Esophagus muscularis mucosa (tissue), 4 donors: Measurements from ENCODE around the gene TIE1. TPM values are rescaled to one million over a fixed set of nuclear protein-coding genes. Genes with fewer than 3 reads are reported as not detected.

Experiments used
- DNase-seq: peaks from one replicate; pipeline ENCODE4 v3.0.0-alpha.2; 2017; ENCODE audit errors: extremely low spot score
- H3K27ac ChIP-seq, 4 donors: fragments of 200-600 bp; sonication (generic); replicated peaks in 1 of 4; 1 replicate in 3 of 4; 2 replicates in 1 of 4; pipeline ENCODE4 v1.5.1; 2016 to 2019; ENCODE audit warnings: mild to moderate bottlenecking in 1 of 4
- H3K27me3 ChIP-seq, 4 donors: fragments of 200-600 bp; sonication (generic); one replicate each; pipeline versions ENCODE4 v1.5.1 to v1.6.0; 2016 to 2019
- H3K36me3 ChIP-seq, 4 donors: fragments of 200-600 bp; sonication (generic); one replicate each; pipeline ENCODE4 v1.5.1; 2016 to 2019
- H3K4me1 ChIP-seq, 4 donors: fragments of 200-600 bp; sonication (generic); one replicate each; pipeline ENCODE4 v1.5.1; 2016 to 2019
- H3K4me3 ChIP-seq, 4 donors: fragments of 200-600 bp; sonication (generic); 1 replicate in 2 of 4; 2 replicates in 2 of 4; pipeline ENCODE4 v1.5.1; 2016 to 2019; ENCODE audit warnings: mild to moderate bottlenecking in 4 of 4, moderate library complexity in 1 of 4
- H3K9me3 ChIP-seq, 4 donors: fragments of 200-600 bp; sonication (generic); 1 replicate in 3 of 4; 2 replicates in 1 of 4; pipeline ENCODE4 v1.5.1; 2016 to 2019
- EP300 ChIP-seq: sonication (generic); formaldehyde crosslinking; IDR thresholded peaks from one replicate; pipeline ENCODE4 v1.6.1; 2017; ENCODE audit warnings: antibody characterized with exemption
- POLR2A ChIP-seq: fragments of 450-650 bp; IDR thresholded peaks from one replicate; pipeline ENCODE4 v1.6.1; 2017; ENCODE audit warnings: antibody characterized with exemption, moderate library complexity, mild to moderate bottlenecking, low read depth
- POLR2AphosphoS5 ChIP-seq, 2 donors: sonication (generic); formaldehyde crosslinking; IDR thresholded peaks; one replicate each; pipeline ENCODE4 v1.6.1; 2017; ENCODE audit warnings: antibody characterized with exemption in 2 of 2
- WGBS: methylation state at CpG from one replicate; pipeline ENCODE4 v1.1.5; 2018; 5-methylcytosine and 5-hydroxymethylcytosine counted together
- intact Hi-C: fragments of 100-400 bp; cut with DNase I; formaldehyde crosslinking; loops from one replicate; pipeline ENCODE4 v1.15.1; 2023
- total RNA-seq, 4 donors: library from RNA; depleted of rRNA; stranded (reverse); fragments of >200 nt; gene quantifications; one replicate each; pipeline versions ENCODE4 v1.1.0 to v1.2.1, GENCODE V29; 2016
- TF ChIP-seq, protein P1 (sequence below), 3 experiments: fragments of 200-600 bp in 2 of 3; fragments of 450-650 bp in 1 of 3; sonication (generic) in 2 of 3; IDR thresholded peaks; one replicate each; pipeline ENCODE4 v1.5.1; 2017 to 2019; ENCODE audit warnings: antibody characterized with exemption in 3 of 3, mild to moderate bottlenecking in 2 of 3, moderate library complexity in 1 of 3

TIE1 gene
- total RNA-seq, 4 donors from 2014 or later: 16.2 to 51.1 (median 32.6) TPM

DNA sequence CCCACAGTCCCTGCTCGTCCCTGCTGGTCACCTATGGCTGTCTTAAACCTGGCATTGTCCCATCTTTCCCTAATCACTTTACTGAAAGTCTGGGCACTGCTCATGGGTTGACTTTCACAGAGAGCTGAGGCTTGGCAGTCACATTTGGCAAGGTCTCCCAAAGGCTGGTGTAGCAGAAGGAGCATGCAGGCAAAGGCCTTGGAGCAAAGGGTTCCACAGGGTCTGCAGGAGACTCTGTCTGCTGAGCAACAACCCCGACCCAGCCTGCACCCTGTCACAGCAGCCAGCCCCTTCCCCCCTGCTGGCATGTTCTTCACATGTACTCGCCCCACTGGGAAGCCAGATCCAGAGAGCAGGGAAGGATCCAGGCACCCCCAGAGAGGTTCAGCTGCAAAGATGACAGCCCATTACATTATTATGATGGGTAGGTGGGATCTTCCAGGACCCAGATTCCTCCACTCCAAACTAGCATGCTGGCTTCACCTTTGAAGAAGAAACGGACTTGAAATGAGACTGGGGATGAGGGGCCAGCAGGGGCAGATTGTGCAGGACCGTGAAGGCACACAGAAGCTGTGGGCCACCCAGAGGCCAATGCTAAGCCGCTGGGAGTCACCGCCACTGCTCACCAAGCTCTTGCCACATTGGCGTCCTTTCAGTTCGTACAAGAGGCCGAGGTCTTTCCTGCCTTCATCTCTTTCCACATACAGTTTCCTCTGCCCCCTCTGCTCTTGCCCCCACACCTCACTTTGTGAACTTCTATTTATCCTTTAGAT, 45.2 kb upstream of the TIE1 start:
- WGBS: 68% methylated on average over 10 of the region's 10 CpGs
- DNase-seq: no peak
- H3K9me3 ChIP-seq: no peaks in the 10 kb centered on the region

GRCh38 chr1:43256675-43257570, 43.9 kb upstream of the TIE1 start:
- no peak overlapping the region for H3K27ac ChIP-seq
- 86% methylated on average over 7 of the region's 8 CpGs for WGBS
- DNase-seq: no peak
- no peaks in the 10 kb centered on the region for H3K9me3 ChIP-seq
- intact Hi-C loops: no loop called here
- no peaks in the 10 kb centered on the region for H3K27me3 ChIP-seq
- no peak for TF ChIP-seq EP300
- TF ChIP-seq, protein P1, sequence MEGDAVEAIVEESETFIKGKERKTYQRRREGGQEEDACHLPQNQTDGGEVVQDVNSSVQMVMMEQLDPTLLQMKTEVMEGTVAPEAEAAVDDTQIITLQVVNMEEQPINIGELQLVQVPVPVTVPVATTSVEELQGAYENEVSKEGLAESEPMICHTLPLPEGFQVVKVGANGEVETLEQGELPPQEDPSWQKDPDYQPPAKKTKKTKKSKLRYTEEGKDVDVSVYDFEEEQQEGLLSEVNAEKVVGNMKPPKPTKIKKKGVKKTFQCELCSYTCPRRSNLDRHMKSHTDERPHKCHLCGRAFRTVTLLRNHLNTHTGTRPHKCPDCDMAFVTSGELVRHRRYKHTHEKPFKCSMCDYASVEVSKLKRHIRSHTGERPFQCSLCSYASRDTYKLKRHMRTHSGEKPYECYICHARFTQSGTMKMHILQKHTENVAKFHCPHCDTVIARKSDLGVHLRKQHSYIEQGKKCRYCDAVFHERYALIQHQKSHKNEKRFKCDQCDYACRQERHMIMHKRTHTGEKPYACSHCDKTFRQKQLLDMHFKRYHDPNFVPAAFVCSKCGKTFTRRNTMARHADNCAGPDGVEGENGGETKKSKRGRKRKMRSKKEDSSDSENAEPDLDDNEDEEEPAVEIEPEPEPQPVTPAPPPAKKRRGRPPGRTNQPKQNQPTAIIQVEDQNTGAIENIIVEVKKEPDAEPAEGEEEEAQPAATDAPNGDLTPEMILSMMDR (IDR thresholded peaks at IDR 0.05): no peak
- TF ChIP-seq POLR2AphosphoS5 (IDR thresholded peaks at IDR 0.05): no peak
- TF ChIP-seq POLR2A: no peak
- H3K4me3 ChIP-seq: no peak overlapping the region
- no peaks in the 10 kb centered on the region for H3K36me3 ChIP-seq
- peaks cover 0 to 8% (median 0%) of the 10 kb centered on the region in 4 donors for H3K4me1 ChIP-seq

More for the DNA sequence above, 45.2 kb upstream of the TIE1 start:
- no peak overlapping the region for H3K27ac ChIP-seq
- H3K4me1 ChIP-seq: peaks cover 0 to 8% (median 0%) of the 10 kb centered on the region in 4 donors
- intact Hi-C loops: no loop called here
- no peaks in the 10 kb centered on the region for H3K36me3 ChIP-seq
- no peaks in the 10 kb centered on the region for H3K27me3 ChIP-seq
- TF ChIP-seq EP300 (no peak), POLR2AphosphoS5 (IDR thresholded peaks at IDR 0.05) (no peak), POLR2A (no peak)
- TF ChIP-seq, protein P1 (IDR thresholded peaks at IDR 0.05): no peak
- H3K4me3 ChIP-seq: no peak overlapping the region

DNA sequence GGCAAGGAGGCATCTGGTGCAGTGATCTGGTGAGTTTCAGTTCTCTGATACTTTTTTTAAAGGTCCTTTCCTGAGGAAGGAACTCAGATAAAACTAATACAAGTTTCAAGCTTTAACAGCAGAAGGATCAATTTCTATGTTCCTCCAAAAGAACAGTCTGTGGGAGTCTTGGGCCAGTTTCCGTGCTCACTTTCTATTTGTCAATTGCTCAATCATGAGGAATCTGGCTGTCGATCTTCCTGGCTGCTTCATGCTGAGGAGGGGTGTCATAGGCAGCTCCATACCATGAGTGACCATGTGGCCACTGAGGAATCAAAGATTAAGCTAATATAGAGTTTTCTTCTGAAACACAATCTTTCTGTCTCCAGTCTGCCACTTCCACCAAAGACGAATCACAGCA, 42.4 kb upstream of the TIE1 start:
- 100% methylated on average over 3 of the region's 3 CpGs for WGBS
- Histone ChIP-seq H3K36me3 (no peaks in the 10 kb centered on the region), H3K27ac (no peak overlapping the region), H3K27me3 (no peaks in the 10 kb centered on the region), H3K4me3 (no peak overlapping the region), H3K9me3 (no peaks in the 10 kb centered on the region), H3K4me1 (peaks cover 0 to 8% (median 0%) of the 10 kb centered on the region in 4 donors)
- intact Hi-C loops: no loop called here
- TF ChIP-seq EP300 (no peak), POLR2AphosphoS5 (IDR thresholded peaks at IDR 0.05) (no peak), POLR2A (no peak)
- TF ChIP-seq, protein P1 (IDR thresholded peaks at IDR 0.05): no peak
- DNase-seq: no peak

- intact Hi-C loops: no loop called here
Observed at GRCh38 chr1:43265431-43265830, 35.4 kb upstream of the TIE1 start.

More at GRCh38 chr1:43265431-43265830, 35.4 kb upstream of the TIE1 start:
- Histone ChIP-seq H3K4me3 (no peak overlapping the region), H3K27ac (no peak overlapping the region), H3K27me3 (peaks cover 0 to 16% (median 2%) of the 10 kb centered on the region in 4 donors), H3K9me3 (no peaks in the 10 kb centered on the region), H3K4me1 (peaks cover 0 to 3% (median 2%) of the 10 kb centered on the region in 4 donors), H3K36me3 (no peaks in the 10 kb centered on the region)
- TF ChIP-seq POLR2AphosphoS5 (IDR thresholded peaks at IDR 0.05) (no peak), POLR2A (no peak), EP300 (no peak)
- TF ChIP-seq, protein P1 (IDR thresholded peaks at IDR 0.05): no peak
- WGBS: 86% methylated on average over 4 of the region's 4 CpGs
- DNase-seq: no peak
